Chondrocyte (in vitro differentiated cells): ENCODE results near the gene GLYR1. TPM values are rescaled to one million over a fixed set of nuclear protein-coding genes. Genes with fewer than 3 reads are reported as not detected.
"Not testable (repeated sequence)": the region's sequence is repeated elsewhere in the genome, so short reads cannot be mapped to it uniquely, and the experiment has no call there.

Source experiments
- DNase-seq: peaks from one replicate; pipeline ENCODE4 v3.0.0; 2021; ENCODE audit warnings: mixed read lengths, low spot score
- H3K27ac Mint-ChIP-seq: one replicate; pipeline ENCODE4 v1.8.0; 2021; ENCODE audit warnings: mild to moderate bottlenecking, moderate library complexity, mixed read lengths; ENCODE audit not compliant: unreplicated experiment
- H3K27me3 Mint-ChIP-seq: 2 replicates; pipeline ENCODE4 v1.8.0; 2021; ENCODE audit warnings: low read depth, mixed read lengths
- H3K36me3 Mint-ChIP-seq: 2 replicates; pipeline ENCODE4 v1.8.0; 2021; ENCODE audit warnings: low read depth, mixed read lengths
- H3K4me1 Mint-ChIP-seq: 2 replicates; pipeline ENCODE4 v1.8.0; 2021; ENCODE audit warnings: low read depth, mild to moderate bottlenecking, mixed read lengths
- H3K4me3 Mint-ChIP-seq: one replicate; pipeline ENCODE4 v1.8.0; 2021; ENCODE audit warnings: mild to moderate bottlenecking, moderate library complexity, mixed read lengths; ENCODE audit not compliant: unreplicated experiment
- H3K9me3 Mint-ChIP-seq: 2 replicates; pipeline ENCODE4 v1.8.0; 2021; ENCODE audit warnings: low read depth, mixed read lengths
- total RNA-seq: library from RNA; stranded (reverse); gene quantifications from 3 replicates; pipeline ENCODE4 v1.2.1, GENCODE V29; 2021
- TF ChIP-seq, protein P1 (sequence below): fragments of 200-600 bp; sonication (generic); IDR thresholded peaks from 2 replicates; pipeline ENCODE4 v1.5.0; 2021; ENCODE audit warnings: antibody characterized with exemption, mild to moderate bottlenecking, moderate library complexity

Gene GLYR1
- total RNA-seq, 1 donor from 2014 or later = 56.8 TPM

DNA sequence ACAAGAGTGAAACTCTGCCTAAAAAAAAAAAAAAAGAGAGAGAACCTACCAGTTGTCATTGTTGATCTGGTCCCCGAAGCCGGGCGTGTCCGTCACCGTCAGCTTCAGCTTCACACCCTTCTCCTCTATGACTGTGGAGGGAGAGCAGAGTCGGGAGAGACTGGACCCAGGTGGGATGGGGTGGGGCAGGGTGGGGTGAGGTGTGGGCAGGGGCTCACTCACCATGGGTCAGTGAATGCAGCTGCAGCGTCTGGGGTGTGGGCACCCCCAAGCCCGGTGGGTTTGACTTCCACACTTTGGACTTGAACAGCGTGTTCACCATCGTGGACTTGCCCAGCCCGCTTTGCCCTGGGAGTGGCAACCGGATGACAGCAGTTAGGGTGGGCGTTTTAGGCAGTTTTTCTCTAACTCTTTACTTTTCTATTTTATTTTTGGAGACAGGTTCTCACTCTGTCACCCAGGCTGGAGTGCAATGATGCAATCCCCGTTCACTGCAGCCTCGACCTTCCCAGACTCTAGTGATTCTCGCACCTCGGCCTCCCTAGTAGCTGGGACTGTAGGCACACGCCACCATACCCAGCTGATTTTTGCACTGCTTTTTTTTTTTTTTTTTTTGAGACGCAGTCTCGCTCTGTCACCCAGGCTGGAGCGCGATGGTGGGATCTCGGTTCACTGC lies 61.2 kb downstream of the GLYR1 start:
- no peaks in the 10 kb centered on the region for H3K27me3 Mint-ChIP-seq
- DNase-seq = no peak
- no peak overlapping the region for H3K27ac Mint-ChIP-seq
- H3K9me3 Mint-ChIP-seq = no peaks in the 10 kb centered on the region
- no peaks in the 10 kb centered on the region for H3K4me1 Mint-ChIP-seq
- H3K4me3 Mint-ChIP-seq = no peak overlapping the region
- no peaks in the 10 kb centered on the region for H3K36me3 Mint-ChIP-seq
- TF ChIP-seq, protein P1, sequence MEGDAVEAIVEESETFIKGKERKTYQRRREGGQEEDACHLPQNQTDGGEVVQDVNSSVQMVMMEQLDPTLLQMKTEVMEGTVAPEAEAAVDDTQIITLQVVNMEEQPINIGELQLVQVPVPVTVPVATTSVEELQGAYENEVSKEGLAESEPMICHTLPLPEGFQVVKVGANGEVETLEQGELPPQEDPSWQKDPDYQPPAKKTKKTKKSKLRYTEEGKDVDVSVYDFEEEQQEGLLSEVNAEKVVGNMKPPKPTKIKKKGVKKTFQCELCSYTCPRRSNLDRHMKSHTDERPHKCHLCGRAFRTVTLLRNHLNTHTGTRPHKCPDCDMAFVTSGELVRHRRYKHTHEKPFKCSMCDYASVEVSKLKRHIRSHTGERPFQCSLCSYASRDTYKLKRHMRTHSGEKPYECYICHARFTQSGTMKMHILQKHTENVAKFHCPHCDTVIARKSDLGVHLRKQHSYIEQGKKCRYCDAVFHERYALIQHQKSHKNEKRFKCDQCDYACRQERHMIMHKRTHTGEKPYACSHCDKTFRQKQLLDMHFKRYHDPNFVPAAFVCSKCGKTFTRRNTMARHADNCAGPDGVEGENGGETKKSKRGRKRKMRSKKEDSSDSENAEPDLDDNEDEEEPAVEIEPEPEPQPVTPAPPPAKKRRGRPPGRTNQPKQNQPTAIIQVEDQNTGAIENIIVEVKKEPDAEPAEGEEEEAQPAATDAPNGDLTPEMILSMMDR = no peak

GRCh38 chr16:4784444-4784987 lies 62.6 kb downstream of the GLYR1 start:
- H3K27ac Mint-ChIP-seq = not testable (repeated sequence)

DNA sequence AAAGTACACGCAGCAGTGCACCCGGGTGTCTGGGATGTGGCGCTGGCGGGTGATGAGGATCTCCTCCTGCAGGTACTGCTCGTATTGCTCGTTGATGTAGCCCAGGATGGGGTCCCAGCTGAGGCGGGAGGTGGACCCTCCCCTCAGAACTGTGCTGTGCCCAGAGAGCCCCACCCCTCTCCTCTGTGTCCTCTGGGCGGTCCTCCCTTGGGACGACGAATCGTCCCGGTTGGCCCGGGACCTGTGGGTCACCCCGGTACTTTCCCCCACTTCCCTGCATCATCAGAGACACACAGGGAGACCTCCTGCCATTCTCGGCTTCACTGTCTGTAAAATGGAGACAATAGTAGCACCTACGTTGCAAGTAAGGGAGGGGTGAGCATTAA lies 63.1 kb downstream of the GLYR1 start:
- DNase-seq = no peak
- H3K4me3 Mint-ChIP-seq = no peak overlapping the region
- H3K27me3 Mint-ChIP-seq = no peaks in the 10 kb centered on the region
- TF ChIP-seq, protein P1 = no peak
- H3K27ac Mint-ChIP-seq = no peak overlapping the region
- H3K4me1 Mint-ChIP-seq = no peaks in the 10 kb centered on the region
- no peaks in the 10 kb centered on the region for H3K9me3 Mint-ChIP-seq
- no peaks in the 10 kb centered on the region for H3K36me3 Mint-ChIP-seq

More at GRCh38 chr16:4784444-4784987, 62.6 kb downstream of the GLYR1 start:
- not testable (repeated sequence) for H3K4me3 Mint-ChIP-seq, H3K36me3 Mint-ChIP-seq, H3K27me3 Mint-ChIP-seq, H3K4me1 Mint-ChIP-seq, DNase-seq, H3K9me3 Mint-ChIP-seq

DNA sequence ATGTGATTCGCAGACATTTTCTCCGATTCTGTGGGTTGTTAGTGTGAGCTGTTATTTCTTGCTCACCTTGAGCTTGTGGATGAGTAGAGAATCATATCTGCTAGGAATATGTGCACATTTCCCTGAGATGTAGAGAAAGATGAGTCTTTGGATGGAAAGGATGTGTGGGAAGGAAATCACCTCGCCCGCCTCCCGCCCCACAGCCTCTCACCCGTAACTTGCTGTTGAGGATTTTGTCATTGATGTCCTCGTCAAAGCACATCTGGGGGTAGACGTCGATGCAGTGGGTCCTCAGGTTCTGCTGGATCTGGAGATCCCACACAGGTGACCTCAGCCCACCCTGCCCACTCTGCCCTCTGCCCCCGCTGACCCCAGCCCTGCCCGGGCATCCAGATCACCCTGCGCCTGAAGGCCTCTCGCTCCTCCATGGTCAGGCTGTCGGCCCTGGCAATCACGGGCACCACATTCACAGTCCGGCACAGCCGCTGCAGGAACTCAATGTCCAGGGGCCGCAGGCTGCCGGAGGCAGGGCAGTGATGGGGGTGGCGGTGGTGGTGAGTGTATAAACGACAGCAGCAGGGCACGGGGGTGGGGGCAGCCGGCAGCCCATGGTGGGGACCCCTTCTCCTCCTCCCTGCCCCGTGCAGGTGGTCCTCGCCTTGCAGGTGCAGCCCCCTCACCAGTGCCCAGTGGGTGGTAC lies 63.7 kb downstream of the GLYR1 start:
- Mint-ChIP-seq H3K4me3 (no peak overlapping the region), H3K4me1 (no peaks in the 10 kb centered on the region), H3K27ac (no peak overlapping the region), H3K27me3 (no peaks in the 10 kb centered on the region), H3K36me3 (no peaks in the 10 kb centered on the region), H3K9me3 (no peaks in the 10 kb centered on the region)
- TF ChIP-seq, protein P1 = no peak
- no peak for DNase-seq

DNA sequence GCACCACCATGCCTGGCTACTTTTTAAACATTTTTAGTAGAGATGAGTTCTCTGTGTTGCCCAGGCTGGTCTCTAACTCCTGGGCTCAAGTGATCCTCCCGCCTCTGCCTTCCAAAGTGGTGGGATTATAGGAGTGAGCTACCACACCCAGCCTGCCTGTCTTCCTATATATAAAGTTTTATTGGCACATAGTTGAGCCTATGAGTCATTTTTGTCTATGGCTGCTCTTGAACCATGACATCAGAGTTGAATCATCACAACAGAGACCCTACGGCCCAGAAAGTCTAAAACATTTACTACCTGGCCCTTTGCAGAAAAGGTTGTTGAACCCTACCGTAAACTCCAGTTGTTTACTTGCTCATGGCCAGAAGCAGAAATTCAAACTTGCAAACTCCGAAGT lies 66.9 kb downstream of the GLYR1 start:
- DNase-seq = no peak
- TF ChIP-seq, protein P1 = no peak
- H3K4me1 Mint-ChIP-seq = no peaks in the 10 kb centered on the region
- no peaks in the 10 kb centered on the region for H3K9me3 Mint-ChIP-seq
- H3K27ac Mint-ChIP-seq = no peak overlapping the region
- no peaks in the 10 kb centered on the region for H3K27me3 Mint-ChIP-seq
- H3K36me3 Mint-ChIP-seq = no peaks in the 10 kb centered on the region
- no peak overlapping the region for H3K4me3 Mint-ChIP-seq
